Measurements from ENCODE around the gene COLEC11. TPM values are rescaled to one million over a fixed set of nuclear protein-coding genes. Genes with fewer than 3 reads are reported as not detected.

Gene COLEC11
- total RNA-seq, 1 donor from 2014 or later: 0.26 TPM

DNA sequence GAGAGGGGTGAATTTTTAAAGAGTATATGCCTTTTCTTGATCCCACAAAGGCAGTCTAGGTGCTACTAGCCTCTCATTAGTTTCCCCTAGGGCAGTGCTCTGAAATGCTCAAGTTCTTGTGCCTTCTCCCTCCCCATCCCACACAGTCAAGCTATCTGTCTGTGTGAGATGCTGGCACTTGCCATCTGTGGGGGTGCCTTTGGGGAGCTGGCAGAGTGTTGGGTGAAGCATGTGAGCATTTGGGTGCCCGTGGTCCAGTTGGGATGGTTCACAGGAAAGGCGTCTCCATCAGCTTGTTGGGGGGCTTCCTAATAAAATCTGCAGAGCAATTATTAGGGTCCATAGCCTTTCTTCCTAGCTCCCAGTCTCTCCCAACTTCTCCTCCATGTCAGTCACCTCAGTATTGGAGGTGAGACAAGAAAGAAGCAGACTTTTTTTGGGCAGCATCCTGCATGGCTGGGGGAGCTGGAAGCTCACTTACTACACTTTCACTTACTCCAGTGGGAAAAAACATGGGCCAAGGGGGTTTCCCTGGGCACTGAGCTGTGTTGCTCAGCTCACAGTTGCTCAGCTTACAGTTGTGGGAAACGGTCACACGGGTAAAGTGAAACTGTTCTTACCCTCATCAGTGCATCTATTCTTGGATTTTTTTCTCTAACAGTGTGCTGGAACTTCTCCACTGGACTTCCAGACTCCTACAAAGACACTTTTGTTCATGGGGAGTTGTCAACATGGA, 29.3 kb downstream of the COLEC11 start:
- no peaks in the 10 kb centered on the region for H3K27me3 ChIP-seq (ENCODE audit: control insufficient read depth, insufficient read depth, low read length)
- FAIRE-seq (no peak), DNase-seq (ENCODE audit: low read depth) (no peak)
- TF ChIP-seq, protein P1, sequence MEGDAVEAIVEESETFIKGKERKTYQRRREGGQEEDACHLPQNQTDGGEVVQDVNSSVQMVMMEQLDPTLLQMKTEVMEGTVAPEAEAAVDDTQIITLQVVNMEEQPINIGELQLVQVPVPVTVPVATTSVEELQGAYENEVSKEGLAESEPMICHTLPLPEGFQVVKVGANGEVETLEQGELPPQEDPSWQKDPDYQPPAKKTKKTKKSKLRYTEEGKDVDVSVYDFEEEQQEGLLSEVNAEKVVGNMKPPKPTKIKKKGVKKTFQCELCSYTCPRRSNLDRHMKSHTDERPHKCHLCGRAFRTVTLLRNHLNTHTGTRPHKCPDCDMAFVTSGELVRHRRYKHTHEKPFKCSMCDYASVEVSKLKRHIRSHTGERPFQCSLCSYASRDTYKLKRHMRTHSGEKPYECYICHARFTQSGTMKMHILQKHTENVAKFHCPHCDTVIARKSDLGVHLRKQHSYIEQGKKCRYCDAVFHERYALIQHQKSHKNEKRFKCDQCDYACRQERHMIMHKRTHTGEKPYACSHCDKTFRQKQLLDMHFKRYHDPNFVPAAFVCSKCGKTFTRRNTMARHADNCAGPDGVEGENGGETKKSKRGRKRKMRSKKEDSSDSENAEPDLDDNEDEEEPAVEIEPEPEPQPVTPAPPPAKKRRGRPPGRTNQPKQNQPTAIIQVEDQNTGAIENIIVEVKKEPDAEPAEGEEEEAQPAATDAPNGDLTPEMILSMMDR (IDR thresholded peaks at IDR 0.05; ENCODE audit: insufficient read depth, low read length, severe bottlenecking): no peak
- H3K4me3 ChIP-seq (ENCODE audit: low read depth, low read length): no peak overlapping the region
- H3K36me3 ChIP-seq (ENCODE audit: control insufficient read depth, insufficient read depth, low read length): no peaks in the 10 kb centered on the region

DNA sequence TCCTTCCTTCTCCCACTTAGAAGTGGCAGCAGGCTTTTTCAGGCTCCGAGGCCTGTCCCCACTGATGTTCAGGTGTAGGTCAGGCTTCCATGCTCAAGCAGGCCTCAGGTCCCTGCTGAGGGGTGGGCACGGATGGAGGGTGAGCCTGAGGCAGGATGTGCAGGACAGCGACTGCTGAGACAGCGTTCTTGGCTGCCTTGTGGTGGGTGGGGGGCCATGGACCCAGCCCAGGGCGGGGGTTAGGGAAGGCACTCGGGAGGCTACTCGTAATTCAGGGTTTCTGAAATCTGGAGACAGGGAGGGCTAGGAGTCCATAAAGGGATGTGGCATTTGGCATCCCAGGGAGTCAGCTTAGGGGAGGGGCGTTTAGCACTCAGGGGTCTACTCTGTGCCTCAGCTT, 30.3 kb downstream of the COLEC11 start:
- no peak for DNase-seq (ENCODE audit: low read depth)
- TF ChIP-seq, protein P1 (IDR thresholded peaks at IDR 0.05; ENCODE audit: insufficient read depth, low read length, severe bottlenecking): no peak

DNA sequence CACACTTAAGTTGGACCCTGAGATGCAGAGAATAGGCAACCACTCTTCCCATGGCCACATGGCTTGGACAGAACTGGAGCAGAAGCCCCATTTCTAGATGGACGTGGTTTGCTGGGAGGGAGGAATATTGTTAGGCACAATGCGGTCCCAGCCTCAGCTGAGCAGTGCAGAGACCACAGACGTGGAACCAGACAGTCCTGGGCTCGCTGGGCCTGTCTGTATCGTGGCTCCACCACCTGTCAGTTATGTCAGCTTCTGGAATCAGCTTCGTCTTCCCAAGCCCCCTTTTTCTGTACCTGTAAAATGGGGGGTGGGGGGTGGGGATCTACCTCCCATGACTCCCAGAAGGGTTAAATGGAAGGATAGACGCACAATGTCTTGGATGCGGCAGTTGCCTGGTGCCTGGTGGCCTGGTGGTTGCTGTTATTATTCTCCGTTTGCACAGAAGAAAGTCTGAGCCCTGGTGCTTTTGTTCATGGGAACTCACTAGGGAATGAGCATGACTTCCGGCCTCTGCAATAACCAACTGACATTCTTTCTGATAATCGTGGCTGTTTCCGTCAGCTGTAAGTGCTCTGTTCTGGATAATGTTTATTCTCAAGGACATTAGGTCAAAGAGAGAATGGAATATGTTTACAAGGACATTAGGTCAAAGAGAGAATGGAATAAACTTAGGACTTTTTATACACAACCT, 31.4 kb downstream of the COLEC11 start:
- DNase-seq (ENCODE audit: low read depth) (no peak), FAIRE-seq (no peak)
- TF ChIP-seq, protein P1 (IDR thresholded peaks at IDR 0.05; ENCODE audit: insufficient read depth, low read length, severe bottlenecking): no peak
- Histone ChIP-seq H3K4me3 (ENCODE audit: low read depth, low read length) (no peak overlapping the region), H3K36me3 (ENCODE audit: control insufficient read depth, insufficient read depth, low read length) (no peaks in the 10 kb centered on the region), H3K27me3 (ENCODE audit: control insufficient read depth, insufficient read depth, low read length) (no peaks in the 10 kb centered on the region)

More for the DNA sequence above, 30.3 kb downstream of the COLEC11 start:
- H3K27me3 ChIP-seq (ENCODE audit: control insufficient read depth, insufficient read depth, low read length): no peaks in the 10 kb centered on the region
- FAIRE-seq: no peak
- H3K4me3 ChIP-seq (ENCODE audit: low read depth, low read length): no peak overlapping the region
- no peaks in the 10 kb centered on the region for H3K36me3 ChIP-seq (ENCODE audit: control insufficient read depth, insufficient read depth, low read length)

DNA sequence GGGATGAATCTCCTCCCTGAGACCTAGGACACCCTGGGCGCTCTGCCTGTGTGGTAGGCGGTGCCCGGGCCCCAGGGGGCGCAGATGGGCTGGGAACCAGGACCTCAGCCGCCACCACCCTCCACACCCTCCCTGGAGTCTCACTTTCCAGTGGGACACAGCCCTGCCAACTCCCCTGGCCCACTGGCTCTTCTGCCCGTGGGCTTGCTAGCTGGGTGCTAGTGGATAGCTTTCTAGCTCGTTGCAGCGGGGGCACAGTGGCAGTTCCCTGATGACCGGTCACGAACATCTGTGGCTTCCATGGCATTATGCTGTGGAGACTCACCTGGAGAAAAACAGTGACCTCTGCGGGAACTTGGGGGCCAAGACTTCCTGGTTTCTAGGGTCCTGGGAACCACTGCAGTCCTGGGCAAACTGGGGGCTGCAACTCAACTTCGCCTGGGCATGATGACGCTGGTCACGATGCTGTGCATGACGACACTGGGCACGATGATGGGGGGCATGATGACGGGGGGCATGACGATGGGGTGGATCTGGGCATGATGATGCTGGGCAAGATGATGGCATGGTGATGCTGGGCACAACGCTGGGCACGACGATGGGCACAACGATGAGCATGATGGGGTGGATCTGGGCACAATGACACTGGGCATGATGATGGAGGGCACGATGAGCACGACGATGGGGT, 32.0 kb downstream of the COLEC11 start:
- TF ChIP-seq, protein P1 (IDR thresholded peaks at IDR 0.05; ENCODE audit: insufficient read depth, low read length, severe bottlenecking): no peak
- FAIRE-seq: no peak
- DNase-seq (ENCODE audit: low read depth): no peak
- H3K27me3 ChIP-seq (ENCODE audit: control insufficient read depth, insufficient read depth, low read length): no peaks in the 10 kb centered on the region
- H3K4me3 ChIP-seq (ENCODE audit: low read depth, low read length): no peak overlapping the region
- H3K36me3 ChIP-seq (ENCODE audit: control insufficient read depth, insufficient read depth, low read length): no peaks in the 10 kb centered on the region

DNA sequence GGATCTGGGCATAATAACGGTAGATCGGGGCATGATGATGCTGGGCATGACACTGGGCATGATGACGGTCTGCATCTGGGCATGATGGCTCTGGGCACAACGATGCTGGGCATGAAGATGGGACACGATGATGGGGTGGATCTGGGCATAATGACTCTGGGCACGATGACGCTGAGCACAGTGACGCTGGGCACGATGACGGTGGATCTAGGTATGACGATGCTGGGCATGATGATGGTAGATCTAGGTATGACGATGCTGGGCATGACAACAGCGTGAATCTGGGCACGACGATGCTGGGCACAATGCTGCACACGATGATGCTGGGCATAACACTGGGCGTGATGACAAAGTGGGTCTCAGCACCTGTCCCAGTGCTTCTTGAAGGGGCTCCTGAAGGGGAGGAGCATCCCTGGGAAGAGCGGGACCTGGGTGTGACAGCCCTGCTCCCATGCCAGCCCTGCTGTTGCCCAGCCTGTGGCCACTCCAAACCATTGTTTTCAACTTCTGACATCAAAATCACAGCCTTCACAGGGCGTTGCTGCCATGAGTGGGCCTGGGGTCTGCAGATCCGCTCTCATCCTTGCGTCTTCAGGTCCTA, 32.7 kb downstream of the COLEC11 start:
- H3K27me3 ChIP-seq (ENCODE audit: control insufficient read depth, insufficient read depth, low read length): no peaks in the 10 kb centered on the region
- no peaks in the 10 kb centered on the region for H3K36me3 ChIP-seq (ENCODE audit: control insufficient read depth, insufficient read depth, low read length)
- H3K4me3 ChIP-seq (ENCODE audit: low read depth, low read length): no peak overlapping the region
- TF ChIP-seq, protein P1 (IDR thresholded peaks at IDR 0.05; ENCODE audit: insufficient read depth, low read length, severe bottlenecking): no peak
- no peak for DNase-seq (ENCODE audit: low read depth)
- no peak for FAIRE-seq
